HepG2 (cell line): ENCODE measurements around the gene CAPN10. TPM values are rescaled to one million over a fixed set of nuclear protein-coding genes. Genes with fewer than 3 reads are reported as not detected.

Source experiments
- DR1 ChIP-seq: sonication (generic); formaldehyde crosslinking; IDR thresholded peaks from 2 replicates; pipeline ENCODE4 v1.8.0; 2021; ENCODE audit warnings: mild to moderate bottlenecking, missing genetic modification reagents, inconsistent platforms
- KIAA2018 ChIP-seq: sonication (generic); formaldehyde crosslinking; IDR thresholded peaks from 2 replicates; pipeline ENCODE4 v1.5.0; 2020; ENCODE audit warnings: mild to moderate bottlenecking, missing genetic modification reagents, borderline replicate concordance
- NFE2 ChIP-seq: sonication (generic); formaldehyde crosslinking; IDR thresholded peaks from 2 replicates; pipeline ENCODE4 v1.4.0; 2020; ENCODE audit warnings: missing genetic modification reagents
- RELA ChIP-seq: sonication (generic); formaldehyde crosslinking; IDR thresholded peaks from 2 replicates; pipeline ENCODE4 v1.4.0; 2020; ENCODE audit warnings: missing genetic modification reagents
- STAT5B ChIP-seq: sonication (generic); formaldehyde crosslinking; IDR thresholded peaks from 2 replicates; pipeline ENCODE4 v1.4.0; 2020; ENCODE audit warnings: missing genetic modification reagents
- ZNF205 ChIP-seq: IDR thresholded peaks from 2 replicates; pipeline ENCODE4 v1.6.1; 2018; ENCODE audit warnings: missing biosample characterization, missing genetic modification reagents
- ZNF260 ChIP-seq: sonication (generic); formaldehyde crosslinking; IDR thresholded peaks from 2 replicates; pipeline ENCODE4 v1.4.0; 2020; ENCODE audit warnings: missing genetic modification reagents, low read depth, mild to moderate bottlenecking, borderline replicate concordance
- ZNF562 ChIP-seq: sonication (generic); formaldehyde crosslinking; IDR thresholded peaks from 2 replicates; pipeline ENCODE4 v1.8.0; 2022; ENCODE audit warnings: missing genetic modification reagents, borderline replicate concordance
- polyA plus RNA-seq, 8 experiments: library from polyadenylated mRNA; depleted of rRNA in 3 of 8; stranded (reverse) in 7 of 8; unstranded in 1 of 8; fragments of >200 nt; fragmentation: Illumina TruSeq in 4 of 8; extraction: Trizol in 4 of 8; gene quantifications; 2 replicates each; pipeline versions ENCODE4 v1.2.1 to v1.2.3, GENCODE V29; 2011 to 2016; ENCODE audit warnings: low read depth in 4 of 8, missing spikeins in 1 of 8, mixed read lengths in 1 of 8; ENCODE audit not compliant: insufficient read depth in 1 of 8
- total RNA-seq, 5 experiments: library from RNA; depleted of rRNA; stranded (reverse); fragments of >200 nt; fragmentation: Illumina TruSeq; extraction: Trizol; gene quantifications; 2 replicates each; pipeline ENCODE4 v1.2.3, GENCODE V29; 2016; ENCODE audit warnings: low read depth in 1 of 5
- TF ChIP-seq, protein P1 (sequence below): sonication (generic); formaldehyde crosslinking; IDR thresholded peaks from 2 replicates; pipeline ENCODE4 v1.8.1; 2022; ENCODE audit warnings: mild to moderate bottlenecking, missing genetic modification reagents

CAPN10 gene
- total and polyA plus RNA-seq, 2 of the 13 experiments (the other 11 are each of a cell fraction or from before 2014, with no cell fraction given), result 27.6 to 32.4 TPM

- TF ChIP-seq ZNF562 (CRISPR knock-in tag), result no peak
- no peak for TF ChIP-seq DR1
- no peak for TF ChIP-seq NFE2
- TF ChIP-seq, protein P1, sequence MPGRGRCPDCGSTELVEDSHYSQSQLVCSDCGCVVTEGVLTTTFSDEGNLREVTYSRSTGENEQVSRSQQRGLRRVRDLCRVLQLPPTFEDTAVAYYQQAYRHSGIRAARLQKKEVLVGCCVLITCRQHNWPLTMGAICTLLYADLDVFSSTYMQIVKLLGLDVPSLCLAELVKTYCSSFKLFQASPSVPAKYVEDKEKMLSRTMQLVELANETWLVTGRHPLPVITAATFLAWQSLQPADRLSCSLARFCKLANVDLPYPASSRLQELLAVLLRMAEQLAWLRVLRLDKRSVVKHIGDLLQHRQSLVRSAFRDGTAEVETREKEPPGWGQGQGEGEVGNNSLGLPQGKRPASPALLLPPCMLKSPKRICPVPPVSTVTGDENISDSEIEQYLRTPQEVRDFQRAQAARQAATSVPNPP (CRISPR knock-in tag), result no peak
- no peak for TF ChIP-seq STAT5B (CRISPR knock-in tag)
- no peak for TF ChIP-seq KIAA2018 (CRISPR knock-in tag)
- peak; percentile 82 for TF ChIP-seq ZNF205
- no peak; the same call in 1 of the 2 replicates for TF ChIP-seq ZNF260 (CRISPR knock-in tag)
- TF ChIP-seq RELA (CRISPR knock-in tag), result no peak
- TF ChIP-seq, all 625 proteins: peak for 264
These were observed 17.9 kb downstream of the CAPN10 start (continued) for GRCh38 chr2:240604291-240604938.
